Left kidney (tissue), 2 donors: ENCODE data around the gene CTAGE1. TPM values are rescaled to one million over a fixed set of nuclear protein-coding genes. Genes with fewer than 3 reads are reported as not detected.

Source experiments
- DNase-seq: peaks from one replicate; pipeline ENCODE4 v3.0.0-alpha.2; 2013
- polyA plus RNA-seq: library from polyadenylated mRNA; unstranded; fragments of 120-200 nt; gene quantifications from one replicate; pipeline ENCODE4 v1.2.1, GENCODE V29; 2013; ENCODE audit not compliant: insufficient read length

CTAGE1 gene
- polyA plus RNA-seq, 1 donor, result 0.05 TPM

GRCh38 chr18:22439447-22439846, 21.7 kb upstream of the CTAGE1 start:
- no peak for DNase-seq

DNA sequence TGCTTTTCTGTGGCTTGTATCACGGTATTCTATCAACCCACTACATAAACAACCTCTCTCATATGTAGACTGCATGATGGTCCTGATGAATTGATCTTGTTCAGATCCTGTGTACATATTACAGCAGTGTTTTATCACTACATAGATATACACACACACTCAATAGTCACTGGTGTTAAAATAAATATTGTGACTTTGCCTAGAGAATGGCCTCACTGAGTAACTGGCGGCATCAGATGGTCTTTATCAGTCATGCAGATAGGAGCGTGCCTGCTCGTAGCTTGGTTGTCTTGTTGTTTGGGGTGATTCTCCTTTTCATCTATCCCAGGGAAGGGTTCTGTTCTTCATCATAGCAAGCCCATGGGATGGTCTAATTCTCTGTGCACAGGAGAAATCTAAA, 18.4 kb upstream of the CTAGE1 start:
- DNase-seq, result no peak

GRCh38 chr18:22434973-22435608, 17.4 kb upstream of the CTAGE1 start:
- DNase-seq, result no peak

GRCh38 chr18:22433956-22434355, 16.2 kb upstream of the CTAGE1 start:
- DNase-seq, result no peak

DNA sequence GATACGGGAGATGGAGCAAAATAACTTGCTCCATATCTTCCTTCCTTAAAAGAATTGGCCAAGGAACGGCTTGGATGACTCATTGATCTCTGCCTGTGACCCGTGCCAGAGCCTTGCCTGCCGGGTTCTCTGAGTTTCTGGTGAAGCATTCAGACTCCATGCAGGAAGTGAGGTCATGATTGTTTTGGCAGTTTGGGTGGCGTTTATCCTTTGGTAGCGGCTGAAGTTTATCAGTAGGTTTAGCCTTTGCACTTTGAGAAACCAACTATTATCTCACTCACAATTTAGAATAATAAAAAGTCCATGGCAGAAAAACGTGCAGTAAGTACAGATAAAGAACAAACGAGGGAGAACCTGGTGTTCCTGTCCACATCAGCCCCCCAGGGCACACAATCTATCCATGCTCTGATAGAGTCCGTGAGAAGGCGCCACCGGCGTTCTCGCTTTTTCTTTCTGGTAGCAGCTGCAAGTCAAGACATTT, 15.0 kb upstream of the CTAGE1 start:
- no peak for DNase-seq

- DNase-seq, result no peak
Observed at GRCh38 chr18:22429564-22429963, 11.8 kb upstream of the CTAGE1 start.

GRCh38 chr18:22428672-22429071, 11.0 kb upstream of the CTAGE1 start:
- no peak for DNase-seq

GRCh38 chr18:22427822-22428549, 10.3 kb upstream of the CTAGE1 start:
- DNase-seq, result no peak

- no peak for DNase-seq
Observed at GRCh38 chr18:22424565-22424963, 6.8 kb upstream of the CTAGE1 start.

DNA sequence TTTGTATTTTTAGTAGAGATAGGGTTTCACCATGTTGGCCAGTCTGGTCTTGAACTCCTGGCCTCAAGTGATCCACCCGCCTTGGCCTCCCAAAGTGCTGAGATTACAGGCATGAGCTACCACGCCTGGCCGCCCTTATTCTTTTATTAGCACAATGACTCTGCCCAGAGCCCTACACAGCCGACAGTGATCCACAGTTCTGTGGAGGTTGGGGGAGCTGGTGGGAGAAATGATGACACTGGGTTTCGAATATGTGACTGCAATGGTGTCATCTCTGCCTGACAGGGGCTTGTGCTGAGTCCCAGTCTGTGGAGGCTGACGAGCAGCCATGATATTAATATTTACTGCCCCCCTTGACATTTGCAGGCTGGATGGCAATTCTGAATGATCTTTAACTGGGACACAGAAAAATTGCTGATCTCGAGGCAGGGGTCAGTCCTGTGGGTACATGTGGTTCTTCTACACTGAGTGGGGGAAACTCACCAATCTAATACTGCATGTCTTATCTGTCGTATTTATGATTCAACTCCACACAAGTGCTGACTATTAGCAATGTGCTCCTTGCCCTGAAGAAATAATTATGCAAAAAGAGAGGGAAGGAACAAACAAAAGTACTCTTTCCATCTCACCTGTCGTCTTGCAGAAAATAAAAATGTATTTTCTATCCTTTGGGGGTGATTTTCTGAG, 6.3 kb upstream of the CTAGE1 start:
- no peak for DNase-seq

GRCh38 chr18:22422909-22423548, 5.3 kb upstream of the CTAGE1 start:
- DNase-seq, result no peak

- DNase-seq, result no peak
Observed at GRCh38 chr18:22420652-22421051, 2.9 kb upstream of the CTAGE1 start.

DNA sequence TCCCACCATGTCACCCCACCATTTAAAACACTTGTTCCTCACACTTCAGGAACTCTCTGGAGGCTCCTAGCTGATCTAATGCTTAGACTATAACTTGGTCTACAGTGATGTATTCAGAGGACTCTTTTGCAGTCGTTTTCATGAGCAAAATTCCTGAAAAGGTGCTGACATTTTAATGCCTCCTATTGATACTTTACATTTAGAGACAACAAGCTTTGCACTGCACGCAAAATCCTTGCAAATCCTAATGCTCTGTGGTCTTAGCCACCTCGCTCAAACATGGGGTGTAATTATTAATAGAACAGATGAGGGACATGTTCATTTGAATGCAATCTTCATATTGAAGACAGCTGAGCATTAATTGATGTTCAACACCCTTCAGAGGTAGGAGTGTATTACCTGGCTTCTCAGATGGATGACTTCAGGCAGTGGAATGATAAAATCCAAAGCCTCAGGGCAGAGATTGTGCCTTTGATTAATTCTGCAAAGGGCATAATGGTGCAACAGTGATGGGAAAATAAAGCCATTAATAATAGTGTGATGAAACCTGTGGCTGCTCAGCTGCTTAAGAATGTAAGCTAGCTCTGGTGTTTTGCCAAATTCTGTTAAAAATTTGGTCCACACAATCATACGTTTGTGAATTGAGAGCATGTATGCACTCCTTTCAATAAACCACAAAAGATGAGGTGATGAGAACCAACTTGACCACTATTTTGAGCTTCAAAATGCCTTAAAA, 5.4 kb downstream of the CTAGE1 start:
- no peak for DNase-seq

- DNase-seq, result no peak
Observed at GRCh38 chr18:22411446-22411845, 6.3 kb downstream of the CTAGE1 start.

DNA sequence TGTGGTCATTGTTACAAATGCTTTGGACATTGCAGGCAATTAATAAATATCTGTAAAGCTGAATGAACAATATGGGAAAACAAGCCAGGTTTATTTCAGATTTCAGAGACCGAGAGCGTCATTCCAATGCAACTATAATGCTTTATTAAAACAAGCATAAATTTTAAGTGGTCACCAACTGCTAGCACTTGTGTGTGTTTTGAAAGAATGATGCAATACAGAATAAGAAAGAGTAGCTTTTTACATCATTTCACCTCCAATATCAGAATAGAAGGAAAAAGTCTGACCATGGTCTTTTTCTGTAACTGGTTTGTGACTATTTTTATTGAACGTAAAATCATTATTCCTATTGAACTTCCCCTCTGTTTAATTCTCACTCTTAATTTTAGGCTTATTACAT, 7.6 kb downstream of the CTAGE1 start:
- DNase-seq, result no peak

DNA sequence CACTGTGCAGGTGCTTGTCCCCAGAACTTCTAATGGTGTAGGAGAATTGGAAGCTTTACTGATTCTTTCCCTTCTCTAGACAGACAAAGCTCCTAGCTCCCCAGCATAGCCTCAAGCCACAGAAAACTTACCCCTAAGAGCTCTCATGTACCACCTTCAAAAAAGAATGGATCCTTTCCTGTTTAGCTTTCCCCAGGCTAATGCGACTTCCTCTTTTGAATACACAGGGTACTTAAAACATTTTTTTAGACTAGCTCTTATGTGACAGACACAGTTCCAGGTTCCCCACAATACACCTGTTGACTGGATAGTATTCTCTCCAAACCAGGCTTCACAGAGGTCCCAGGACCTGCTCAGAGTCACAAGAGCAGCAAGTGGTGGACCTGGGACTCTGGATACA, 8.3 kb downstream of the CTAGE1 start:
- DNase-seq, result no peak

DNA sequence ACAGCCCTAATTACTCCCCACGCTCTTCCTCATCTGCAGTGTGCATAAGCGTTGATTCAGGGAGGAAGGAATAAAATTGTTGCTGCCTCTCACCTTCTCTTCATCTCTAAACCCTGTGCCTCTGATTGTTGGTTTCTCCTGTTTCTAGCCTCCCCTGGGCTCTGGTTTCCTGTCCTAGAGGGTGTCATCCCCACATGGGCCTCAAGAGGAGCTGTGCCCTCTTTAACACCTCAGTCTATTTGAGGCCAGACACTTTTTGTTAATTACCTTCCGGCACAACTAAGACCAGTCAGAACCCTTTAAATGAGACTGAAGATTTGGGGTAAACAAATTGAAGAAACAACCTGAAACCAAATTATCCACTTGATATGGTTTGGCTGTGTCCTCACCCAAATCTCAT, 9.7 kb downstream of the CTAGE1 start:
- DNase-seq, result no peak

- DNase-seq, result no peak
Observed at GRCh38 chr18:22405142-22405541, 12.6 kb downstream of the CTAGE1 start.

- no peak for DNase-seq
Observed at GRCh38 chr18:22403950-22404349, 13.8 kb downstream of the CTAGE1 start.

GRCh38 chr18:22399949-22400348, 17.8 kb downstream of the CTAGE1 start:
- DNase-seq, result no peak

DNA sequence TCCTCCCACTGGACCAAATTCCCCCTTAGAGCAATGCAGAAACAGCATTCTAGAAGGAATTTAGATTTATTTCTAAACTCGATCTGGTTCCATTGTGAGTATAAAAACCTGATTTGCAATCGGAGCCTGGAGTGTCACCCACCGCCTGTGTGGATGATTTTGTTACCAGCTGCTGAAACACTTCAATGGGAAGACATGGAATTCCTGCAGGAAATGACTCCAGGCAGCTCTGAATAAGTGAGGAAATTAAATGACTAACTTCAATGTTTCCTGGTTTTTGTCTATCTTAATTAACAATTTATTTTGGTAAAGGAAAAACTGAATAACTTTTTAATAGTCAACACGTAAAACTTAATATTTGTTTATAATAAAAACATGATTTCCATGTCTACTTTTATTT, 19.3 kb downstream of the CTAGE1 start:
- DNase-seq, result no peak

GRCh38 chr18:22394428-22394827, 23.3 kb downstream of the CTAGE1 start:
- DNase-seq, result no peak
